IgD-negative memory B cell (primary cell): ENCODE measurements around the gene COL9A3. TPM values are rescaled to one million over a fixed set of nuclear protein-coding genes. Genes with fewer than 3 reads are reported as not detected.

ENCODE experiments used
- H3K27ac Mint-ChIP-seq, 3 donors: one replicate each; pipeline ENCODE4 v1.8.0; 2020 to 2022; ENCODE audit warnings: mild to moderate bottlenecking in 3 of 3, mixed read lengths in 3 of 3, moderate library complexity in 1 of 3
- H3K27me3 Mint-ChIP-seq: one replicate; pipeline ENCODE4 v1.8.0; 2021; ENCODE audit warnings: mixed read lengths
- H3K36me3 Mint-ChIP-seq: one replicate; pipeline ENCODE4 v1.8.0; 2020; ENCODE audit warnings: mild to moderate bottlenecking, mixed read lengths
- H3K4me1 Mint-ChIP-seq, 3 donors: one replicate each; pipeline ENCODE4 v1.8.0; 2020 to 2022; ENCODE audit warnings: mixed read lengths in 3 of 3, mild to moderate bottlenecking in 1 of 3
- H3K4me3 Mint-ChIP-seq, 4 donors: one replicate each; pipeline ENCODE4 v1.8.0; 2020 to 2022; ENCODE audit warnings: mild to moderate bottlenecking in 4 of 4, mixed read lengths in 4 of 4, moderate library complexity in 3 of 4
- H3K9me3 Mint-ChIP-seq, 3 donors: one replicate each; pipeline ENCODE4 v1.8.0; 2020 to 2021; ENCODE audit warnings: mixed read lengths in 3 of 3, mild to moderate bottlenecking in 1 of 3
- polyA plus RNA-seq: library from polyadenylated mRNA; unstranded; fragments of 300-500 nt; fragmentation: Illumina TruSeq; gene quantifications from one replicate; pipeline ENCODE4 v1.2.3, GENCODE V29; 2021

The COL9A3 gene
- polyA plus RNA-seq, 1 donor from 2014 or later: 11.9 TPM

- peak overlapping the region in 2 of 4 donors; percentile 9 to 54 for H3K4me3 Mint-ChIP-seq
- no peaks in the 10 kb centered on the region for H3K9me3 Mint-ChIP-seq
- peaks cover 0 to 7% (median 3%) of the 10 kb centered on the region in 3 donors for H3K4me1 Mint-ChIP-seq
- peaks cover 2% of the 10 kb centered on the region for H3K27me3 Mint-ChIP-seq
- no peak overlapping the region for H3K27ac Mint-ChIP-seq
- no peaks in the 10 kb centered on the region for H3K36me3 Mint-ChIP-seq
These were observed 9.9 kb downstream of the COL9A3 start for GRCh38 chr20:62826646-62827310.

DNA sequence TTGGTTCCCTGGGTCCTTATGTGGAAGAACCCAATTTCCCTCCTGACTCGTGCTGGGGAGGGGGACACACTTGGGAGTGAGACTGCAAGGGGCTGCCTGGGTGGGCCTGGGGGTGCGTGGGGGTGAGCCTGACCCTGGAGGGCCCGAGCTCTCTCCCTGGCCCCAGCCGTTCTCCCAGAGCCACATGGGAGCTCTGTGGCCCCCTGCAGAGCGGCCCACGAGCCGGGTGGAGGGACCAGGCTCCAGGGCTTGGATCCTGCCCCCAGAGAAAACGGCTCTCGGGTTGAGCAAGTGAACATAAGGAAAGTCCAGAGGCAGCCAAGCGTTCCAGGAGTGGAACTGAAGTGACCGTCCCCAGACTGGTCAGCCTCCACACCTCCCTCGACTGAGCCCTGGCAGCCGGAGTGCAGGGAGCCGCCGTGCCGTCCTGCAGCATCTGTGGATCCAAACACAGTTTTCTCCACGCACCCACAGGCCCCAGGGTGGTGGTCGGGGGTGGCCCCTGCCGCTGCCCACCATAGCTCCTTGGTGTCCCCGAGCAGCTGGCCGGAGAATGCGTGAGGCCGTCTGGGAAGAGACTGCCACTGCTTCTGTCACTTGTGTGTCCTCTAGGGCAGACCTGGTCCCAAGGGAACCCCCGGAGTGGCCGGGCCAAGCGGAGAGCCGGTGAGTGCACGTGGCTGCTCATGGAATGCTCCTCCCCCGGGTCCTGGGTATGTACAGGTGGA, 10.6 kb downstream of the COL9A3 start:
- H3K27me3 Mint-ChIP-seq: peaks cover 2% of the 10 kb centered on the region
- peaks cover 2 to 11% (median 7%) of the 10 kb centered on the region in 3 donors for H3K4me1 Mint-ChIP-seq
- H3K9me3 Mint-ChIP-seq: no peaks in the 10 kb centered on the region
- H3K4me3 Mint-ChIP-seq: no peak overlapping the region
- H3K27ac Mint-ChIP-seq: no peak overlapping the region
- no peaks in the 10 kb centered on the region for H3K36me3 Mint-ChIP-seq

DNA sequence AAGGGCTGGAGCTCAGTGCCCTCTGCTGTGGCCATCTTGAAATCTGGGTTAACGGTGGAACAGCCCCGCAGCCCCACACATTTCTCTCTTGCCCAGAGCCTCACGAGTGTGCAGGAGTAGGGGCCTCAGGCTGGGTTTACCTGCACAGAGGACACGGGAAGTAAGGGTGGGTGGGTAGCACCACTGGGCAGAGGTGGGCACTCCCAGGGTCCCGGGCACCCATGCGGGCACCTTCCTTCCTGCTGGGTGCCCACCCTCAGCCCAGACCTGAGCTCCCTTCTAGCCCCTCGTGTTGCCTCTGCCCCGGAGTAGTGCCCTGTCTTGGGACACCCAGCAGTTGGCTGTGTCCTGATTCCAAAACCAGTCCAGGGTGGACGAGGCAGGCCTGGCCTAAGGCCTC, 11.2 kb downstream of the COL9A3 start:
- H3K4me3 Mint-ChIP-seq: no peak overlapping the region
- peaks cover 6% of the 10 kb centered on the region for H3K27me3 Mint-ChIP-seq
- H3K36me3 Mint-ChIP-seq: no peaks in the 10 kb centered on the region
- no peak overlapping the region for H3K27ac Mint-ChIP-seq
- no peaks in the 10 kb centered on the region for H3K9me3 Mint-ChIP-seq
- peaks cover 8 to 13% (median 13%) of the 10 kb centered on the region in 3 donors for H3K4me1 Mint-ChIP-seq

DNA sequence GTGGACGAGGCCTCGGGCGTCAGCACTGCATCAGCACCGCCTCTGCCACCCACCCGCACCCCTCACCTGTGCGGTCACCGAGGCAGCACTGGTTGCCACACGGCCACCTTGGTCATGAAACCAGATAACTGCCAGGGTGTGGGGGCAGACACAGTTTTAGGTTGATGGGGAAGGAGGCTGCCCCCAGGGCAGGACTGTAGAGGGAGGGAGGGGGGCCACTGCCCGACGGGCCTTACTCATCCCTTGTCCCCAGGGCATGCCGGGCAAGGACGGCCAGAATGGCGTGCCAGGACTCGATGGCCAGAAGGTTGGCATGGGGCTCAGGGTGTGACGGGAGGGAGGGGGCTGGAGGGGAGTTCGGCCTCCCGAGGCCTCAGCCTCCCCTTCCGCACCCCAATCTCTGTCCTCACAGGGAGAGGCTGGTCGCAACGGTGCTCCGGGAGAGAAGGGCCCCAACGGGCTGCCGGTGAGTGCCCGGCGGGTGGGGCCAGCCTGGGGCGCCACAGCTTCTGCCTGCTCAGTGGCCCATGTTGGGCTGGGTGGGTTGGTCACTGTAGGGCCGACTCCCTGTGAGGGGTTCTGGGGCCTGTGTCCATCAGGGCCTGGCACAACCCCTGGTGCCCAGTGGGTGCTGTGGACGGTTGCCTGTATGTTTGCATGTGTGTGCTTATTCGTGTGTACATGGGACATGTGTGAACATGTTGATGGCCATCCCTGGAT, 11.8 kb downstream of the COL9A3 start:
- H3K27ac Mint-ChIP-seq: no peak overlapping the region
- no peak overlapping the region for H3K4me3 Mint-ChIP-seq
- H3K9me3 Mint-ChIP-seq: no peaks in the 10 kb centered on the region
- H3K4me1 Mint-ChIP-seq: peaks cover 8 to 14% (median 13%) of the 10 kb centered on the region in 3 donors
- peaks cover 6% of the 10 kb centered on the region for H3K27me3 Mint-ChIP-seq
- H3K36me3 Mint-ChIP-seq: no peaks in the 10 kb centered on the region

- H3K27ac Mint-ChIP-seq: no peak overlapping the region
- peaks cover 6% of the 10 kb centered on the region for H3K27me3 Mint-ChIP-seq
- H3K4me3 Mint-ChIP-seq: no peak overlapping the region
- H3K9me3 Mint-ChIP-seq: no peaks in the 10 kb centered on the region
- no peaks in the 10 kb centered on the region for H3K36me3 Mint-ChIP-seq
- peaks cover 8 to 14% (median 13%) of the 10 kb centered on the region in 3 donors for H3K4me1 Mint-ChIP-seq
These were observed 12.7 kb downstream of the COL9A3 start for GRCh38 chr20:62829231-62830230.

GRCh38 chr20:62830251-62830650, 13.4 kb downstream of the COL9A3 start:
- H3K4me3 Mint-ChIP-seq: no peak overlapping the region
- H3K27ac Mint-ChIP-seq: no peak overlapping the region
- peaks cover 8 to 14% (median 13%) of the 10 kb centered on the region in 3 donors for H3K4me1 Mint-ChIP-seq
- H3K27me3 Mint-ChIP-seq: peaks cover 6% of the 10 kb centered on the region
- no peaks in the 10 kb centered on the region for H3K9me3 Mint-ChIP-seq
- H3K36me3 Mint-ChIP-seq: no peaks in the 10 kb centered on the region

DNA sequence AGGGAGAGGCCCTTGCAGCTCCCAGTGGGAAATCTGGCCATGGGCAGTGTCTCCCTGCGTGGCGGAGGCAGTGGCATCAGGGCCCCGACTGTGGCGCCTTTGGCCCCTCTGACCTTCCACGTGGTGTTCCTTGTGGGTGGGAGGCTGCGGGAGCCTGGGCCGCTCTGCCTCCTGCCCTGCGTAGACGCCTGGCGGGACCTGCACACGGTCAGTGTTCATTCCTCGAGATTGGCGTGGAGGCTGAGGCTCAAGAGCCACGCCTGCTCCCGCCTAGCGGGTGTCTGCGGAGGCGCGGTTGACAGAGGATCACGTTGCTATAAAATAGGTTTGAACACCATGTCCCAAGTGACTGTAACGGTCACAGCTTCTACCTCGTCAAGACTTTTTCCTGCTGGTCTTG, 14.0 kb downstream of the COL9A3 start:
- Mint-ChIP-seq H3K4me3 (peak overlapping the region in 1 of 4 donors; percentile 37), H3K36me3 (peaks cover 2% of the 10 kb centered on the region), H3K4me1 (peaks cover 13 to 14% (median 13%) of the 10 kb centered on the region in 3 donors), H3K27ac (no peak overlapping the region), H3K9me3 (no peaks in the 10 kb centered on the region), H3K27me3 (peaks cover 6% of the 10 kb centered on the region)

DNA sequence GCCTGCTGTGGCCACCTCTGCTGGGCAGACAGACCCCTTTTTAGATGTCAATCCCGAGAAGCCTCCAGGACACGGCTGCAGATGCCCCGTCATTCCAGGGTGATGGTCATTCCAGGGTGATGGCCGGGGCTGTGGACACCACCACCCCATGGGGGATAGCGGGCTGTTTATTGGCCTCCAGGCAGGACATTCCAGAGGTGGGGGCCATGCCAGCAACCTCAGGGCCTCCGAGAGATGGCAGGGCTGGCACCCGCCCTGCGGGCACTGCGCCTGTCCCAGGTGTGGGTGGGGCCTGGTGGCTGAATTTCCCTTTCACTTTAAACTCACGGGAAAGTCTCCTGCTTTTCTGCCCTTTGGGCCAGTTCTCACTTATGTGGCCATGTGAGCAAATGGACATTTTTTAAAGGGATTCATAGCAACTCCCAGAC, 14.5 kb downstream of the COL9A3 start:
- Mint-ChIP-seq H3K27ac (peak overlapping the region in 1 of 3 donors; percentile 23), H3K27me3 (peaks cover 6% of the 10 kb centered on the region), H3K4me1 (peaks cover 13 to 14% (median 13%) of the 10 kb centered on the region in 3 donors), H3K36me3 (peaks cover 2% of the 10 kb centered on the region), H3K4me3 (peak overlapping the region in 2 of 4 donors; percentile 51 to 92), H3K9me3 (no peaks in the 10 kb centered on the region)

DNA sequence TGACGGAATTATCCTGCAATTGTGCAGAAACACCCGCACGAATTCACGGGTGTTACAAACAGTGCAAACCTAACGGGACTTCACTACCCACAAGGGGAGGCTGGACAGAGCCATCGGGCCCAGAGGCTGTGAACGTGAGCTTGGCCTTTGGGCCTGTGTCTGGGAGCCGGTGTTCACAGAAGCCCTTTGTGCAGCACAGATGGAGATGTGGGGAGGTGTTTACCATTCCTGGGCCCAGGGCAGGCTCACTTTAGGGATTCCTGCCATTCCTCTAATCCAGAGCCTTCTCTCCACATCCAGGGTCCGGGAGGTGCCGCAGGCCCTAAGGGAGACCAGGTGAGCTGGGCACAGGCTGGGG, 15.0 kb downstream of the COL9A3 start:
- H3K9me3 Mint-ChIP-seq: no peaks in the 10 kb centered on the region
- H3K4me3 Mint-ChIP-seq: peak overlapping the region in 3 of 4 donors; percentile 25 to 94 (median 92)
- H3K27me3 Mint-ChIP-seq: peaks cover 6% of the 10 kb centered on the region
- H3K4me1 Mint-ChIP-seq: peaks cover 13 to 16% (median 13%) of the 10 kb centered on the region in 3 donors
- peaks cover 2% of the 10 kb centered on the region for H3K36me3 Mint-ChIP-seq
- H3K27ac Mint-ChIP-seq: peak overlapping the region in 1 of 3 donors; percentile 23

DNA sequence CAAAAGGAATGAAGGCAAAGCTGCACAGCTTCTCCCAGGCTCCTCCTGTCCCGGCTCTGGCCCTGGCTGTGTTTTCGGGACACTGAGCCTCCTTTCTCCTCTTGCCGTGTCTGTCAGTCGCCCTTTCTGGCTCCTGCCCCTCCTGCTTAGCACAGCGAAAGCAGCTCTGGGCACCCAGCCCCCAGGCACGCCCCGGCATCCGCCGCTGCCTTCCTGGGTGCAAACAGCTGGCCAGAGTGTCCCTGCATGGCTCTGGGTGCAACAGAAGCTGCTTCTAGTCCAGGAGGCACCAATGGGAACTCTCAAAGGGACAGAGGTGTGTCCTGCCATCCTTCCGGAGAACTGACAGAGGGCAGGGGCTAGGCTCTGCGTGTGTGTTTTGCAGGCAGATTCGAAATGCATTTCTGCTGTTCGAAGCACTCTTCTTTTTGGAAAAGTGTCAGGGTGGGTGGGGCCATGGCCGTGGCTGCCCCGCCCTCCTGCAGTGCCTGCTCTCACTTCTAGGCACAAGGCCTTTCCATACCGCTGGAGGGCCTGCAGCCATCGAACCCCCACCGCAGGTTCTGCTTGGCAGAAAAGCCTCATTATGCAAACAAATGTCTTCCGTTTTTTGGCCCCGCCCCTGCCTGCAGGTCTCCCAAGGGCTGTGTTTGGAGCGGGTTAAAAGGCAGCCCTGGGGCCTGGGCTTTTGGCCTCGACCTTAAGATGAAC, 15.5 kb downstream of the COL9A3 start:
- Mint-ChIP-seq H3K27me3 (peaks cover 8% of the 10 kb centered on the region), H3K36me3 (peaks cover 2% of the 10 kb centered on the region), H3K4me3 (peak overlapping the region; percentile 68 to 94 (median 87))

GRCh38 chr20:62832951-62833391, 16.1 kb downstream of the COL9A3 start:
- Mint-ChIP-seq H3K9me3 (no peaks in the 10 kb centered on the region), H3K27me3 (peaks cover 9% of the 10 kb centered on the region), H3K27ac (peak overlapping the region; percentile 90 to 98 (median 93)), H3K4me1 (peaks cover 18 to 21% (median 20%) of the 10 kb centered on the region in 3 donors), H3K4me3 (peak overlapping the region; percentile 68 to 94 (median 87)), H3K36me3 (peaks cover 2% of the 10 kb centered on the region)

More for the DNA sequence above, 15.5 kb downstream of the COL9A3 start:
- H3K4me1 Mint-ChIP-seq: peaks cover 13 to 17% (median 15%) of the 10 kb centered on the region in 3 donors
- H3K9me3 Mint-ChIP-seq: no peaks in the 10 kb centered on the region
- peak overlapping the region; percentile 90 to 98 (median 93) for H3K27ac Mint-ChIP-seq

DNA sequence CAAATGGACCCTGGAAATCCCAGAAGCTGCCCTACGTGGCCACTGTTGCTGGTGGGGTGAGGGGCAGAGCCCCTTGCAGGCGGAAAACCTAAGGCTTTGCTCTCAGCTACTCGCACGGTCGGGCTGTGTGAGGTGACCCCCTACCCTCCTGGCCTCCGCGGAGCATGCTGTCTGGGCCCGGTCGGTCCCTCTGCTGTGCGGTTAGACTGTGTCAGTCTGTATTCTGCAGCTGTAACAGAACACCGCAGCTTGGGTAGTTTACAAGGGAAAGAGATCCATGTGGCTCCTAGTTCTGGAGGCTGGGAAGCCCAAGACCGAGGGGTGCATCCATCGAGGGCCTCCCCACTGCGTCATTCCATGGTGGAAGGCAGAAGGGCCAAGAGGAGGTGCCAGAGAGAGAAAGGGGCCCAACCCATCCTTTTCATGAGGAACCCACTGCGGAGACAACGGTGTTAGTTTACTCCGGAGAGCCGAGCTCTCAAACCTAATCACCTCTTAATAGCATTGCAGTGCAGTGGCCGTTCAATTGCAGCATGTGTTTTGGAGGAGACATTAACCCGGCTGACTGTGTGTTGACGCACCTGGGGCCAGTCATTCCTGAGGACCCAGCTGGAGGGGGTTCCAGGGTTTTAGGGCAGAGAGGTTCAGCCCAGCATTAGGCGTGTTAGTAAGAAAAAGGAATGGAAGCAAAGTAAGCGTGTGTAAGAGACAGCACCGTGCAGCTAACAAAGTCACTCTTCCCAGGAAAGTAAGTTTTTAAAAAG, 18.3 kb downstream of the COL9A3 start:
- peak overlapping the region in 2 of 3 donors; percentile 75 to 91 for H3K27ac Mint-ChIP-seq
- H3K4me3 Mint-ChIP-seq: peak overlapping the region in 2 of 4 donors; percentile 8 to 13
- no peaks in the 10 kb centered on the region for H3K9me3 Mint-ChIP-seq
- H3K4me1 Mint-ChIP-seq: peaks cover 26 to 30% (median 28%) of the 10 kb centered on the region in 3 donors
- H3K27me3 Mint-ChIP-seq: peaks cover 9% of the 10 kb centered on the region
- peaks cover 4% of the 10 kb centered on the region for H3K36me3 Mint-ChIP-seq
